CD4-positive, alpha-beta T cell (primary cell): ENCODE measurements around the gene RAPGEF5. TPM values are rescaled to one million over a fixed set of nuclear protein-coding genes. Genes with fewer than 3 reads are reported as not detected.

ENCODE experiments used
- ATAC-seq: fragments of 200-7000 bp; cut with Tn5 transposase; one replicate; pipeline ENCODE4 v1.10.0; 2022; ENCODE audit warnings: mild to moderate bottlenecking; ENCODE audit not compliant: poor library complexity
- CTCF ChIA-PET: fragments of 350-600 bp; sonication (Branson Sonifier 250); formaldehyde crosslinking; loops from one replicate; lab custom pipeline; 2021; ENCODE audit warnings: antibody characterized with exemption, inconsistent platforms; lab: Charles Lee
- POLR2A ChIA-PET: fragments of 350-600 bp; sonication (Branson Sonifier 250); formaldehyde crosslinking; loops from one replicate; lab custom pipeline; 2021; ENCODE audit warnings: antibody characterized with exemption, inconsistent platforms; lab: Charles Lee
- DNase-seq, 14 experiments: peaks; one replicate each; pipeline ENCODE4 v3.0.0-alpha.2; 2013 to 2020; ENCODE audit warnings: mixed read lengths in 2 of 14
- H3K27ac ChIP-seq, 2 donors: one replicate each; pipeline versions ENCODE4 v1.5.1 to v1.7.0; 2013; ENCODE audit warnings: low read length in 2 of 2, low read depth in 1 of 2, mild to moderate bottlenecking in 1 of 2
- H3K27me3 ChIP-seq, 2 experiments: 1 replicate in 1 of 2; 2 replicates in 1 of 2; pipeline versions ENCODE4 v1.6.1 to v1.7.0; 2013; ENCODE audit warnings: low read length in 2 of 2, control low read depth in 1 of 2, mild to moderate bottlenecking in 1 of 2, moderate library complexity in 1 of 2; ENCODE audit not compliant: insufficient read depth in 2 of 2, control insufficient read depth in 1 of 2
- H3K36me3 ChIP-seq: one replicate; pipeline ENCODE4 v1.6.1; 2013; ENCODE audit warnings: low read length, control low read depth; ENCODE audit not compliant: insufficient read depth
- H3K4me1 ChIP-seq: one replicate; pipeline ENCODE4 v1.6.1; 2013; ENCODE audit warnings: low read length, control low read depth; ENCODE audit not compliant: insufficient read depth
- H3K4me3 ChIP-seq: one replicate; pipeline ENCODE4 v1.5.1; 2013; ENCODE audit warnings: mild to moderate bottlenecking, low read length, moderate library complexity
- H3K9me3 ChIP-seq, 2 experiments: 1 replicate in 1 of 2; 2 replicates in 1 of 2; pipeline versions ENCODE4 v1.6.1 to v1.7.0; 2013; ENCODE audit warnings: low read length in 2 of 2, mild to moderate bottlenecking in 2 of 2, control low read depth in 1 of 2, moderate library complexity in 1 of 2; ENCODE audit not compliant: control insufficient read depth in 1 of 2, insufficient read depth in 1 of 2
- H3K27ac Mint-ChIP-seq: one replicate; pipeline ENCODE4 v1.8.0; 2020; ENCODE audit warnings: mixed read lengths
- H3K27me3 Mint-ChIP-seq: one replicate; pipeline ENCODE4 v1.8.0; 2021; ENCODE audit warnings: mixed read lengths
- H3K36me3 Mint-ChIP-seq: one replicate; pipeline ENCODE4 v1.8.0; 2021; ENCODE audit warnings: low read depth, mixed read lengths
- H3K4me1 Mint-ChIP-seq: one replicate; pipeline ENCODE4 v1.8.0; 2021; ENCODE audit warnings: low read depth, mixed read lengths
- H3K4me3 Mint-ChIP-seq: one replicate; pipeline ENCODE4 v1.8.0; 2020; ENCODE audit warnings: mild to moderate bottlenecking, mixed read lengths
- H3K9me3 Mint-ChIP-seq: one replicate; pipeline ENCODE4 v1.8.0; 2020; ENCODE audit warnings: mixed read lengths
- CTCF ChIP-seq: fragments of 200-600 bp; IDR thresholded peaks from one replicate; pipeline ENCODE4 v1.8.0; 2022; ENCODE audit warnings: antibody characterized with exemption, mild to moderate bottlenecking
- intact Hi-C, 2 experiments: fragments of 100-400 bp; cut with DNase I in 1 of 2; cut with micrococcal nuclease in 1 of 2; formaldehyde crosslinking; loops; one replicate each; pipeline versions ENCODE4 v1.15.1 to v1.9.0; 2023 to 2025; cut with DNase I, micrococcal nuclease
- total RNA-seq, 174 experiments: library from RNA in 2 of 174; stranded (reverse) in 2 of 174; gene quantifications; one replicate each; pipeline ENCODE4 v1.2.3 and lab custom pipeline; 2021 to 2026

RAPGEF5 gene
- total RNA-seq, 2 experiments from 2014 or later, result 0.17 TPM; not detected in 1

GRCh38 chr7:22200238-22200637, 156.7 kb downstream of the RAPGEF5 start:
- no peak overlapping the region for H3K27ac Mint-ChIP-seq
- no peak overlapping the region for H3K4me3 Mint-ChIP-seq
- no peaks in the 10 kb centered on the region for H3K27me3 Mint-ChIP-seq
- no peak overlapping the region for H3K27ac ChIP-seq
- H3K4me1 ChIP-seq, result no peaks in the 10 kb centered on the region
- no peaks in the 10 kb centered on the region for H3K36me3 Mint-ChIP-seq
- intact Hi-C loops, result no loop called here
- DNase-seq, result no peak
- no peaks in the 10 kb centered on the region for H3K4me1 Mint-ChIP-seq
- no peak for ATAC-seq
- no peaks in the 10 kb centered on the region for H3K9me3 Mint-ChIP-seq
- TF ChIP-seq CTCF, result no peak
- POLR2A ChIA-PET, result no interaction called here
- H3K9me3 ChIP-seq, result no peaks in the 10 kb centered on the region
- no peak overlapping the region for H3K4me3 ChIP-seq
- no peaks in the 10 kb centered on the region for H3K27me3 ChIP-seq
- CTCF ChIA-PET, result no interaction called here
- no peaks in the 10 kb centered on the region for H3K36me3 ChIP-seq

GRCh38 chr7:22197376-22197775, 159.6 kb downstream of the RAPGEF5 start:
- TF ChIP-seq CTCF, result no peak
- no peaks in the 10 kb centered on the region for H3K4me1 Mint-ChIP-seq
- H3K4me3 Mint-ChIP-seq, result no peak overlapping the region
- DNase-seq, result no peak
- no peaks in the 10 kb centered on the region for H3K4me1 ChIP-seq
- H3K36me3 ChIP-seq, result no peaks in the 10 kb centered on the region
- H3K4me3 ChIP-seq, result no peak overlapping the region
- H3K27ac Mint-ChIP-seq, result no peak overlapping the region
- H3K27me3 Mint-ChIP-seq, result no peaks in the 10 kb centered on the region
- H3K27ac ChIP-seq, result no peak overlapping the region
- H3K27me3 ChIP-seq, result no peaks in the 10 kb centered on the region
- intact Hi-C loops, result no loop called here
- no peak for ATAC-seq
- H3K36me3 Mint-ChIP-seq, result no peaks in the 10 kb centered on the region
- ChIA-PET POLR2A (no interaction called here), CTCF (no interaction called here)
- no peaks in the 10 kb centered on the region for H3K9me3 ChIP-seq
- H3K9me3 Mint-ChIP-seq, result no peaks in the 10 kb centered on the region

DNA sequence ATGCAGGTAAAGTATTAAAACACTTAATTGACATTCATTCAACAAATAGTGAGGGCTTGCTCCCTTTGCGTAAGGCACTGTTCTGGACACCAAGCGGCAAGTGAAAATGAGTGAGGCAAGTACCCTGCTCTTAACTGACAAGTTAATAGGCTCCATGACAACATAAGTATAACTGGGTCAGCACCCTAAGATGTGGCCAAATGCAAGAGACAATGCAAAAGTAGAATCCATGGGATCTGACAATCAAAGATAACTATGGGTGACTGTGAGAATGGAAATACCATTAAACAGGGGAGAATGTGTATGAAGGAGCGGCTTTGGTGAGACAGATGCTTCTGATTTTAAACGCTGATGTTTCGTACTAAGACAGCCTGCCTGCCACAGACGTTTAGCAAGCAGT, 160.5 kb downstream of the RAPGEF5 start:
- H3K4me1 ChIP-seq, result no peaks in the 10 kb centered on the region
- Mint-ChIP-seq H3K4me1 (no peaks in the 10 kb centered on the region), H3K36me3 (no peaks in the 10 kb centered on the region), H3K27ac (no peak overlapping the region), H3K9me3 (no peaks in the 10 kb centered on the region), H3K27me3 (no peaks in the 10 kb centered on the region), H3K4me3 (no peak overlapping the region)
- no peaks in the 10 kb centered on the region for H3K36me3 ChIP-seq
- DNase-seq (no peak), ATAC-seq (no peak)
- no peak for TF ChIP-seq CTCF
- no peak overlapping the region for H3K27ac ChIP-seq
- POLR2A ChIA-PET, result no interaction called here
- intact Hi-C loops, result no loop called here
- CTCF ChIA-PET, result no interaction called here
- no peaks in the 10 kb centered on the region for H3K9me3 ChIP-seq
- no peaks in the 10 kb centered on the region for H3K27me3 ChIP-seq
- no peak overlapping the region for H3K4me3 ChIP-seq
